CD4-positive, alpha-beta T cell treated with Interferon alpha-2 for 1 hour (primary cell): ENCODE measurements around the gene BTBD8.

ENCODE experiments used
- DNase-seq, 2 donors: peaks; one replicate each; pipeline ENCODE4 v3.0.0-alpha.2; 2020 to 2022

Gene BTBD8

GRCh38 chr1:92094090-92094489 is 13.9 kb downstream of the BTBD8 start:
- DNase-seq: no peak

GRCh38 chr1:92094595-92094994 is 14.4 kb downstream of the BTBD8 start:
- no peak for DNase-seq

- DNase-seq: no peak
Observed at GRCh38 chr1:92095874-92096273, 15.7 kb downstream of the BTBD8 start.

- DNase-seq: peak in 1 of 2 donors; percentile 36
Observed at GRCh38 chr1:92096317-92096716, 16.2 kb downstream of the BTBD8 start.

GRCh38 chr1:92105546-92106081 is 25.5 kb downstream of the BTBD8 start:
- no peak for DNase-seq

- no peak for DNase-seq
Observed at GRCh38 chr1:92108631-92109030, 28.5 kb downstream of the BTBD8 start.

GRCh38 chr1:92117526-92117925 is 37.4 kb downstream of the BTBD8 start:
- no peak for DNase-seq

GRCh38 chr1:92118826-92119225 is 38.7 kb downstream of the BTBD8 start:
- DNase-seq: no peak

- DNase-seq: no peak
Observed at GRCh38 chr1:92123868-92124267, 43.7 kb downstream of the BTBD8 start.

GRCh38 chr1:92125204-92125603 is 45.1 kb downstream of the BTBD8 start:
- DNase-seq: no peak

- DNase-seq: no peak
Observed at GRCh38 chr1:92126088-92126487, 45.9 kb downstream of the BTBD8 start.

GRCh38 chr1:92134331-92134730 is 54.2 kb downstream of the BTBD8 start:
- no peak for DNase-seq

GRCh38 chr1:92136341-92136740 is 56.2 kb downstream of the BTBD8 start:
- no peak for DNase-seq

GRCh38 chr1:92154934-92155333 is 74.8 kb downstream of the BTBD8 start:
- no peak for DNase-seq

GRCh38 chr1:92159593-92159992 is 79.4 kb downstream of the BTBD8 start:
- no peak for DNase-seq

GRCh38 chr1:92165389-92165788 is 85.2 kb downstream of the BTBD8 start:
- DNase-seq: no peak

GRCh38 chr1:92167151-92167550 is 87.0 kb downstream of the BTBD8 start:
- DNase-seq: no peak

- no peak for DNase-seq
Observed at GRCh38 chr1:92168657-92169056, 88.5 kb downstream of the BTBD8 start.

- no peak for DNase-seq
Observed at GRCh38 chr1:92169214-92170005, 89.3 kb downstream of the BTBD8 start.

- DNase-seq: no peak
Observed at GRCh38 chr1:92184632-92185031, 104.5 kb downstream of the BTBD8 start.

GRCh38 chr1:92186081-92186480 is 105.9 kb downstream of the BTBD8 start:
- no peak for DNase-seq

GRCh38 chr1:92188436-92189255 is 108.5 kb downstream of the BTBD8 start:
- no peak for DNase-seq

GRCh38 chr1:92191726-92192125 is 111.6 kb downstream of the BTBD8 start:
- no peak for DNase-seq

- no peak for DNase-seq
Observed at GRCh38 chr1:92192246-92192645, 112.1 kb downstream of the BTBD8 start.
